ENCODE results near the gene EXO1.

DNA sequence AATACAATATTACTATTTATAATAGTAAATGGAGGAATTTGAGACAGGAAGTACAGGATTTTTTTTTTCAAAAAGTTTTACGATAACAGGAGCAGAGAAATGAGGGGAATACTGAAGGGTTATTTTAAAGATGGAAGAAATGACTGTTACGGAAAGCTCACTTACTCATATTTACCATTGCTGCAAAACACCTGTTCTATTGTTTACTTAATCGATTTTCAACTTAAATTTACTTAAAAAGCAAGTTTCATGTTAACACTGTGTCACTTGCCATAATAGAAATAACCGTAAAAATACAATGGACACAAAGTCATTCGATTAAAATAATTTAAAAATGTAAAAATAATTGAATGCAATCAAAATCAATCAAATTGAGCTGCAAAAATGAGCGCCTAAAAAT, 3.4 kb upstream of the EXO1 start:
- TF ChIP-seq, protein P1, sequence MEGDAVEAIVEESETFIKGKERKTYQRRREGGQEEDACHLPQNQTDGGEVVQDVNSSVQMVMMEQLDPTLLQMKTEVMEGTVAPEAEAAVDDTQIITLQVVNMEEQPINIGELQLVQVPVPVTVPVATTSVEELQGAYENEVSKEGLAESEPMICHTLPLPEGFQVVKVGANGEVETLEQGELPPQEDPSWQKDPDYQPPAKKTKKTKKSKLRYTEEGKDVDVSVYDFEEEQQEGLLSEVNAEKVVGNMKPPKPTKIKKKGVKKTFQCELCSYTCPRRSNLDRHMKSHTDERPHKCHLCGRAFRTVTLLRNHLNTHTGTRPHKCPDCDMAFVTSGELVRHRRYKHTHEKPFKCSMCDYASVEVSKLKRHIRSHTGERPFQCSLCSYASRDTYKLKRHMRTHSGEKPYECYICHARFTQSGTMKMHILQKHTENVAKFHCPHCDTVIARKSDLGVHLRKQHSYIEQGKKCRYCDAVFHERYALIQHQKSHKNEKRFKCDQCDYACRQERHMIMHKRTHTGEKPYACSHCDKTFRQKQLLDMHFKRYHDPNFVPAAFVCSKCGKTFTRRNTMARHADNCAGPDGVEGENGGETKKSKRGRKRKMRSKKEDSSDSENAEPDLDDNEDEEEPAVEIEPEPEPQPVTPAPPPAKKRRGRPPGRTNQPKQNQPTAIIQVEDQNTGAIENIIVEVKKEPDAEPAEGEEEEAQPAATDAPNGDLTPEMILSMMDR (IDR thresholded peaks at IDR 0.05): no peak
- no peak for TF ChIP-seq POLR2A (IDR thresholded peaks at IDR 0.05)

All from thyroid gland (tissue), 4 donors.